HG03135 (cell line): ENCODE data around the gene USP14.

Experiments
- ATAC-seq: cut with Tn5 transposase; IDR thresholded peaks from one replicate; pipeline ENCODE4 v1.9.1; 2021; ENCODE audit warnings: mild to moderate bottlenecking, moderate library complexity; ENCODE audit not compliant: unreplicated experiment

The USP14 gene

DNA sequence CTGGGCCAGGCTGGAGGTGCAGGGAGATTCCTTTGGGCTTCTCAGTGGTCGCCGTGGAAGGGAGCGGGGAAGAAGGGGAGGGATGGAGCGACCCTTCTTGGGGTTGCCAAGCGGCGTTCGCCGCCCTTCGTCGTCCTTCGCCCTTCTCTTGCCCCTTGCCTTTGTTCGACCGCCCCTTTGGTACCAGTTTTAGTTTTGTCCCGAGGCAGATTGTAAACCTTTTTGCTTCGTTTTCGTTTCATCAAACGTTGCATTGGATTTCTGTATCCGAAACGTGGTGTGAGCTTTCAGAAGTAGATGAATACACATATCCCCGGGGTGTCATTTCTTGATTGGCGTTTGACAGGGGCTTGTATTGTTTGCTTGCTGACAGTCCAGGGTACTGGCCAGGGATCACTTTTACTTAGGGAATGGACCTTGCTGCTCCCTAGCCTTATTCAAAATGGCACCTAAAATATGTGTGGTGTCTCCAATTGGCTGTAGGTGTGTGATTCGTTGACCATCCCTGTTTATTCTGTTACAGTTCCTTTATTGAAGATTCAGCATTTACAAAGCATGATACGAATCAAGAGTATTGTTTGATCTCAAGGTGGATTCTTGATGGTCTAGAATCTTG lies 788 bp downstream of the USP14 start:
- ATAC-seq = no peak

- ATAC-seq = no peak
Observed at GRCh38 chr18:159933-160332, 1.6 kb downstream of the USP14 start.

- ATAC-seq = no peak
Observed at GRCh38 chr18:160831-161570, 2.6 kb downstream of the USP14 start.

DNA sequence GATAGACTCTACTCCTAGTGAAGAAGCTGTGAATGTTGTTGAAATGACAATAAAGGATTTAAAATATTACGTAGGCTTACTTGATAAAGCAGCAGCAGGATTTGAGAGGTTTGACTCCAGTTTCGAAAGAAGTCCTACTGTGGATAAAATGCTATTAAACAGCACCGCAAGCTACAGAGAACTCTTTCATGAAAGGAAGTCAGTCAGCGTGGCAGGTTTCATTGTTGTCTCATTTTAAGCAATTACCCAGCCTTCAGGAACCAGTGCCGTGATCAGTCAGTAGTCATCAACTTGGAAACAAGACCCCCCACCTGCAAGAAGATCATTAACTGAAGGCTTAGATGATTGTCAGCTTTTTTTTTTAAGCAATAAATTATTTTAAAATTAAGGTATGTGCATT lies 14.0 kb downstream of the USP14 start:
- ATAC-seq = no peak

- ATAC-seq = no peak
Observed at GRCh38 chr18:179499-179898, 21.1 kb downstream of the USP14 start.

- no peak for ATAC-seq
Observed at GRCh38 chr18:181711-182110, 23.4 kb downstream of the USP14 start.

DNA sequence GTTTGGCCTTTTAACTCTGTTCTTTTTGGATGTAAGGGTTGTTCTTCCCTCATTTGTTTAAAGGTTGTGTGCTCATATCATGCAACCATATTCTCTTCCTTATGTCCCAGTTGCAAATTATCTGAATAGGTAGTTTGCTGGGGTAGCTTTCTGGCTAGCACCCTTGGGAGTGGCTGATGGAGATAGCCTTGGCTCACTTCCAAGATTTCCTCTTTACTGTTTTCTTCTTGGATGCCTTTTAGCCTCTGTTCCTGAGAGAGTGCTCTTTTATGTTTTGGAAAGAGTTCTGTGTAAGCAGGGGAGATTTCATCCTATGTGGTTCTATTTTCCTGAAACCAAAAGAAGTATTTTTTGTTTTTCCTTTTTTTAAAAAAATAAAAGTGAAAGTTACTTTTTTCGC lies 25.4 kb downstream of the USP14 start:
- no peak for ATAC-seq

DNA sequence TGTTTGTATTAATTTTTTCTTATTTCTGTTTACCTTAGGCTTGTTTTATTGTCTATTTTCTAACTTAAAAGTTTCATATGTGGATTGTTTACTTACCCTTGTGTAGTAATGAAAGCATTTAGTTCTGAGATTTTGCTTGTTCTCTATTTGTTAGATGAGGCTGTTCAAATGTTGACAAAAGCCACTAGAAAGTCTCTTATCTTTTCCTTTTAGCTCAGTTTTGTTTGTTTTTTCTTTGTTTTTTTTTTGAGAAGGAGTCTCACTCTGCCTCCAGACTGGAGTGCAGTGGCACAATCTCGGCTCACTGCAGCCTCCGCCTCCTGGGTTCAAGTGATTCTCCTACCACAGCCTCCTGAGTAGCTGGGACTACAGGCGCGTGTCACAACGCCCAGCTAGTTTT lies 30.9 kb downstream of the USP14 start:
- no peak for ATAC-seq

DNA sequence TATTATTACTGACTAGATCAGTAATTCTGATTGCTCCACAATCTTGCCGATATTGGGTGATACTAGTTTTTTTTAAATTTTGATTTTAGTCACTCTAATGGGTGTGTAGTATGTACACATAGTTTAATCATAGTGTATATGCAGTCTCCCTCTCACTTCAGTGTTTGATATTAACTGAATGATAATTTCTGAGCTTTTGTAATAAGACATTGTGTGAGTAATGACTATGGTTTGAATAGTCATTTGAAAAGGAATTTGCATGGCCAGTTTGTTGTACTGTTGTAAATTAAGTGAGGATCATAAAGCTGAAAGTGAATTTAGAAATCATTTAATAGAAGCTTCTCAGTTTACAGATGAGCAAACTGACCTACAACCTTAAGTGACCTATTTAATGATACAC lies 33.4 kb downstream of the USP14 start:
- ATAC-seq = no peak

DNA sequence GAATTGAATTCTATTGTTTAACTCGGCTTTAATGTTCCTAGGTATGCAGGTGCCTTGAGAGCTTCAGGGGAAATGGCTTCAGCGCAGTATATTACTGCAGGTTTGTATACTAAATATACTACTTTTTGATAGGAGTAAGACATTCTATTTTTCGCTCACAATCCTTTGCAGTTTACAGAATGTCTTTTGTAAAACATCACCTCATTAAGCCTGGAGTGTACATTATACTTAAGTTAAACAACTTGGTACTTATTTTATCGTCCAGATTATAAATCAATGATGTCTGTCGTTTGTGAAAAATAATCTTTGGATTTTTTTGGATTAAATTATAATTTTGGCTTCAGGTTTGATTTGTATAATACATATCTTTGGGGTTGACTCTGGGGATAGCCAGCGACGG lies 34.4 kb downstream of the USP14 start:
- no peak for ATAC-seq

DNA sequence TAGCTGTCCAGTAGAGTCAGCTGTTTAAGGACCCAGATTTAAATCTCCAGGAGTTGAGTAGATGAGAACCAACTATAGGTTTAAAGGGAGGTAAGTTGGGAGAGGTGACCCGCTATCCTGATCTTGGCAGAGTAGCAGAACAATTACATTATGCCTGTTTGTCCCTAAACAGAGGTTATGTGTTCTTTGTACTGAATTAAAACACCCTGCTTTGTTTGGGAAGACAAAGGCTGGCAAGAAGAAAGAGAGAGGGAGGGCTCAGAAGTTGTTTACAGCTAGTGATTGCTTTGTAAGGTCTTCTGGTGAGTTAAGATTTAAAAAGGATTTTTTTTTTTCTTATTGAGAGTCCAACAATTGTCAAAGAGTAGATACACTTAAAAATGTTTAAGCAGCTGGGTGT lies 37.3 kb downstream of the USP14 start:
- ATAC-seq = no peak

DNA sequence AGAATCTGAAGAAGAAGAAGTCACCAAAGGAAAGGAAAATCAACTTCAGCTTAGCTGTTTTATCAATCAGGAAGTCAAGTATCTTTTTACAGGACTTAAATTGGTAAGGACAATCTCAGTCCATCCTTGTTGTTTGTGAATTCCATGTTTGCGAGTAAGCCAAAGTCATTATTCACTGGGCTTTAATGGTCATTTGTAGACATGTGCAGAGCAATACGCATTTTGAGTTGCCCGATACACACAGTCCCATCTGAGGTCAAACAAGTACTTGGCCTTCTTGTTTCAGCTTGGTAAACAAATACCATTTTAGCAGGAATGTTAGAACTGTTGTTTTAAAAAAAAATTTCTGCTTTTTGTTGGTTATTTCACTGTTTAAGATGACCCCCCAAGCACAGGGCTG lies 40.9 kb downstream of the USP14 start:
- ATAC-seq = no peak

- ATAC-seq = no peak
Observed at GRCh38 chr18:199768-200167, 41.4 kb downstream of the USP14 start.

- no peak for ATAC-seq
Observed at GRCh38 chr18:210075-210474, 51.7 kb downstream of the USP14 start.

- ATAC-seq = no peak
Observed at GRCh38 chr18:210733-211132, 52.4 kb downstream of the USP14 start.

GRCh38 chr18:211582-211981 lies 53.2 kb downstream of the USP14 start:
- ATAC-seq = no peak

- no peak for ATAC-seq
Observed at GRCh38 chr18:212780-213179, 54.4 kb downstream of the USP14 start.

DNA sequence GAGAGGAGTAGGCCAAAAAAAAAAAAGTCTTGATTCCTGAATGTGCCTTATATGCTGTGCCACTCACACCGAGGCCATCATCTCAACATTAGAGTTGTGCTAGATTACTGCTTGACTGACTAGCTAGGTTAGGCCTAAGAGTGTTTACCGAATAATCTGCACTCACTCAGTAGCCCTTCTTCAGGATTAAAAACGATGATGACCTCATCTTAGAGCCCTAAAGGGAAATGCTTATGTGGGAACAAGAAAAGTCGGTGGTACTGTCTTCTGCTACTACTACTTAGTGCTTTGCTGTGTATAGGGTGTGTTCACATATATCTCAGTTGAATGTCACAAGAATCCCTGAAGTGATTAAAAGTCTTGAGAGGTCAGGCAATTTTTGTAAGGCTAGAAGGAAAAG lies 55.1 kb downstream of the USP14 start:
- no peak for ATAC-seq

DNA sequence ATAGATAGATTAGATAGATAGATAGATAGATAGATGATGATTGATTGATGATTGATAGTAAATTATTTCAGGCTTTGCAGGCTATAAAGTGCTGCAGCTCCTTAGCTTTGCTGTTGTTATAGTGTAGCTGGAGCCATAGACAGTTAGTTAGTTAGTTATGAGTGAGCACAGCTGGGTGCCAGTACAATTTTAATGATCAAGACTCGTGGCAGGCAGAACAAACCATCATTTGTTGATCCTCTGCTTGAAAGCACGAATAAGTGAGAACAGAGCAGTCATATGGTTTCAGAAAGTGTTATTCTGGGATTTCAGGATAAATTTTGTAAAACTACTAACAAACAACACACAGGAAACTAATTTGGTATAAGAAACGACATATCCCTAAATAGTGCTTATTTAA lies 55.6 kb downstream of the USP14 start:
- no peak for ATAC-seq

DNA sequence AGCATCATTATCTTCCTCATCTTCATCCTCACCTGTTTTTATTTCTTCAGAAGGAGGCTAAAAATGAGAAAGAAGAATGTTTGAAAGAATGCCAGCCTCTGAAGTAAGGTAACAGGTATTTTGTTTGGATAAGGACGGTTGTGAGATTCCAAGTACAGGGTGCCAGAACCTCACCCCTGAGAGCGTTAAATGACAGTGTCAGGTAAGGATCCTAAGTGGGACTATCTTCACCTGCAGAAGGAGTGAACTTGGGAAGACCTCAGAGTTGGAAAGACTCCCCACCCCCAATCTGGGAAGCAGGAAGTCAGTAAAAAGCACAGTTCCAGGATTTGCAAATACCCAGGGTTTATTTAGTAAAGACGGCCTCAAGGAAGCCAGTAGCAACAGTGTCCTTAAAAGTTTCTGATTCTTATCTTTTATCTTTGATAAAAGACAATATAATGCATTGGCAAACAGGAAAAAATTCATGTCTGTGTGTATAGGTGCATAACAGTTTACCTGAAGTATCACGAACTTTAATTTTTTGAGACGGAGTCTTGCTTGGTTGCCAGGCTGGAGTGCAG lies 57.2 kb downstream of the USP14 start:
- no peak for ATAC-seq

DNA sequence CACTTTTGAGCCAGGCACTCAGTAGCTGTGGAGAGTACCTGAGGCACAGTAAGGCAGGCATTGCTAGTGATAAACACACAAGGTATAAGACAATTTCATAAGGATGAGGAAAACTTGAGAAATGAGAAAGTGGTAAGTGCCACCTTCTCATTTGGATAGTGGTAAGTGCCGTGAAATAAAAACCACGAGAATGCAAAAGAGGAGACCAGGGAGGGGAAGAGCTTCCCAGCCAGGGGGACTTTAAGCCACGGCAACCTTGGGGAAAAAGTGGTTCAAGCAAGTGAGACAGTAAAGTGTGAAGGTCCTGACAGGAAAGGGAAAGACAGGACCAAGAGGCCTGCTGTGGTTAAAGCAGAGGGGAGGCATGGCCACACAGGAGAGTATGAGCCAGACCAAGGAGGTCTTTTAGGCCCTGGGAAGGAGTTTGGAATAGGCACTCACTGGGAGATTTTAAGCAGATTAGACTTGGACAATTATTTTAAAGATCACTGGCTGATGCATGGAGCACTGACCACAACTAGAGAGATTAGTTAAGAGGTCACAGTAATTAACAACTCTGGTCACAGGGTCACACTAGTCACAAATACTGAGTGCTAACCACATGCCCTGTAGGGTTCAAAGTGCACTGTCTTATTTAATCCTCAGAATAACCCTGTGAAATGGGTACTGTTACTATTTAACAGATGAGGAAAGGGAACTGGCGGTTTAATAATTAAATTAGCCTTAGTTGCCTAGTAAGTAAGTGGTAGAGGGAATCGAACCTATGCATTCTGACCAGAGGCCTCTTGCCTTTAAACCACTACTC lies 59.4 kb downstream of the USP14 start:
- no peak for ATAC-seq

GRCh38 chr18:220708-221107 lies 62.4 kb downstream of the USP14 start:
- ATAC-seq = no peak
